Muscle of leg (tissue), 11 donors: ENCODE measurements around the gene TATDN2. TPM values are rescaled to one million over a fixed set of nuclear protein-coding genes. Genes with fewer than 3 reads are reported as not detected.

Source experiments
- DNase-seq: peaks from one replicate; pipeline ENCODE4 v3.0.0; 2013
- H3K27ac ChIP-seq: one replicate; pipeline ENCODE4 v1.5.1; 2013; ENCODE audit warnings: mild to moderate bottlenecking, low read length, control low read depth
- H3K27me3 ChIP-seq: one replicate; pipeline ENCODE4 v1.6.1; 2013; ENCODE audit warnings: low read length; ENCODE audit not compliant: control insufficient read depth, insufficient read depth
- H3K36me3 ChIP-seq: one replicate; pipeline ENCODE4 v1.6.1; 2013; ENCODE audit warnings: low read length; ENCODE audit not compliant: control insufficient read depth, insufficient read depth
- H3K4me1 ChIP-seq: one replicate; pipeline ENCODE4 v1.6.1; 2013; ENCODE audit warnings: low read length; ENCODE audit not compliant: control insufficient read depth, insufficient read depth
- H3K4me3 ChIP-seq: one replicate; pipeline ENCODE4 v1.5.1; 2013; ENCODE audit warnings: low read length, control low read depth
- H3K9me3 ChIP-seq: replicated peaks from 2 replicates; pipeline ENCODE4 v1.6.1; 2013; ENCODE audit warnings: low read depth, low read length; ENCODE audit not compliant: control insufficient read depth
- WGBS: methylation state at CpG from one replicate; pipeline ENCODE4 v1.1.5; 2013; ENCODE audit warnings: missing lambda C conversion rate; ENCODE audit not compliant: insufficient coverage; 5-methylcytosine and 5-hydroxymethylcytosine counted together
- polyA plus RNA-seq, 8 donors: library from polyadenylated mRNA; unstranded; fragments of 120-200 nt; gene quantifications; one replicate each; pipeline versions ENCODE4 v1.2.1 to v1.2.3, GENCODE V29; 2013; ENCODE audit warnings: inconsistent platforms in 1 of 8, low replicate concordance in 1 of 8; ENCODE audit not compliant: insufficient read length in 8 of 8, insufficient read depth in 1 of 8
- total RNA-seq: library from RNA; stranded (reverse); fragments of 120-200 nt; gene quantifications from one replicate; pipeline ENCODE4 v1.2.4, GENCODE V29; 2013

The TATDN2 gene
- total and polyA plus RNA-seq, 9 donors: 8.2 to 25.3 (median 19.4) TPM

DNA sequence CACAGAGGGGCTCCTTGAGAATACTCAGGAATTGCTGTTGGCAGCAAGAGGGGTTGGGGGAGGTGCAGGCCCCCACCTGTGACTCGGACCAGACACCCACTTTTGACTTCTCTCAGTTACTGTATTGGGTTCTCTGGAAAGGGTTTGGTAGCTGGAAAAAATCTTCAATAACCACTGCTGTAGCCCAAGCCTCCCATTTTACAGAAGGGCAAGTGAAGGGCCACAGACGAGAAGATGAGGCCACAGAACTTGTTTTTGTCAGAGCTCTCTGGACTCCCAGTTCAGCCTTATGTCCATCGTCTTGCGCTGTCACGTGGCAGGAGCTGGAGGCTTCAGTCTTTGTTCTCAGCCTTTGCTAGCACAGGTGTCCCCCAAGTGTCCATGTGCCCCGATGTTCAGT, 12.7 kb upstream of the TATDN2 start:
- Histone ChIP-seq H3K4me1 (no peaks in the 10 kb centered on the region), H3K9me3 (no peaks in the 10 kb centered on the region), H3K27ac (no peak overlapping the region), H3K4me3 (no peak overlapping the region), H3K36me3 (no peaks in the 10 kb centered on the region), H3K27me3 (no peaks in the 10 kb centered on the region)
- DNase-seq: no peak
- 76% methylated on average over 5 of the region's 6 CpGs for WGBS

DNA sequence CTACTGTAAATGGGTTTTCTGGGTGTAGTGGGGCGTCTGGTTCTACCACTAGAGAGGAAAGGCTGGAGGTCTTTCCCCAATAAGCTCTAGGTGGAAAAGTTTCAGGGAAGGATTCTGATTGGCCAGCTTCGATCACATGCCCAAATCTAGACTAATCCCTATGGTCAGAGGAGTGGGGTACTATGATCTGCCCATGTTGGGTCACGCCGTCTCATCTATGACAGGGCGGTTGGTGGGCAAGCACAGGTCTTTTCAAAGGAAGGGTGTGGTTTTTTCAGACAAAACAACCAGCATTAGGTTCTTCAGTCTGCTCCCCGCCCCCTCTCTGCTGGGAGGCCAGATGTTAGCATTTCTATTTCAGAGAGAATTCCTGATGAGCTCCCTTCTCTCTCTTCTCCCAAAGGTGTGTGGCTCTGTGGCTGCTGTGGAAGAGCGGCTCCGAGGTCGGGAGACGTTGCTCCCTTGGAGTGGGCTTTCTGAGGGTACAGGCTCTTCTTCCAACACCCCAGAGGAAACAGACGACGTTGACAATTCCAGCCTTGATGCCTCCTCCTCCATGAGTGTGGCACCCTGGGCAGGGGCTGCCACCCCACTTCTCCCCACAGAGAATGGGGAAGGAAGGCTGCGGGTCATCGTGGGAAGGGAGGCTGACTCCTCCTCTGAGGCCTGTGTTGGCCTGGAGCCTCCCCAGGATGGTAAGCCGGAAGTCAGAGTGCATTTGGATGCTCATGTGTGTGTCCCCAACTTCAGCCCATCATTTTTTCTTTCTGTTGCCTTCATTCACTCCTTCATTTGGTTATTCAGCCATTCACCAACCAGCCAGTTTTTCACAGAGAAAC, 9.7 kb upstream of the TATDN2 start:
- Histone ChIP-seq H3K36me3 (no peaks in the 10 kb centered on the region), H3K27me3 (no peaks in the 10 kb centered on the region), H3K4me1 (no peaks in the 10 kb centered on the region), H3K27ac (no peak overlapping the region), H3K4me3 (no peak overlapping the region), H3K9me3 (no peaks in the 10 kb centered on the region)
- DNase-seq: peak; percentile 18
- 88% methylated on average over 3 of the region's 15 CpGs for WGBS

DNA sequence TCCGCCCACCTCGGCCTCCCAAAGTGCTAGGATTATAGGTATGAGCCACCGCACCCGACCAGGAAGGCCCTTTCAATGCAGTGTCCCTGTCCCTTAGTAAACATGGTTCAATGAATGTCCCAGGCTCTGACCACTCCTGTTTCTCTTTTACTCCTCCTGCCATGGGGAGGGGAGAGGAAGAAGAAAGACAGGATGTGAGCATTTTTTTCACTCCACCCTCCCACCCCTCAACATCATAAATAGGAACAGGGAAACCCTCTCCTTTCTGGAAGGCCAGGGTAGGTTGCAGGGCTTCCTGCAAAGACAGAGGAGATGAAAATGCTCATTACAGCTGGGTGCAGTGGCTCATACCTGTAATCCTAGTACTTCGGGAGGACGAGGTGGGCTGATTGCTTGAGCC, 7.5 kb upstream of the TATDN2 start:
- 66% methylated on average over 4 of the region's 6 CpGs for WGBS
- H3K4me1 ChIP-seq: no peaks in the 10 kb centered on the region
- DNase-seq: peak; percentile 55
- H3K36me3 ChIP-seq: no peaks in the 10 kb centered on the region
- no peaks in the 10 kb centered on the region for H3K9me3 ChIP-seq
- H3K27ac ChIP-seq: no peak overlapping the region
- no peaks in the 10 kb centered on the region for H3K27me3 ChIP-seq
- no peak overlapping the region for H3K4me3 ChIP-seq

DNA sequence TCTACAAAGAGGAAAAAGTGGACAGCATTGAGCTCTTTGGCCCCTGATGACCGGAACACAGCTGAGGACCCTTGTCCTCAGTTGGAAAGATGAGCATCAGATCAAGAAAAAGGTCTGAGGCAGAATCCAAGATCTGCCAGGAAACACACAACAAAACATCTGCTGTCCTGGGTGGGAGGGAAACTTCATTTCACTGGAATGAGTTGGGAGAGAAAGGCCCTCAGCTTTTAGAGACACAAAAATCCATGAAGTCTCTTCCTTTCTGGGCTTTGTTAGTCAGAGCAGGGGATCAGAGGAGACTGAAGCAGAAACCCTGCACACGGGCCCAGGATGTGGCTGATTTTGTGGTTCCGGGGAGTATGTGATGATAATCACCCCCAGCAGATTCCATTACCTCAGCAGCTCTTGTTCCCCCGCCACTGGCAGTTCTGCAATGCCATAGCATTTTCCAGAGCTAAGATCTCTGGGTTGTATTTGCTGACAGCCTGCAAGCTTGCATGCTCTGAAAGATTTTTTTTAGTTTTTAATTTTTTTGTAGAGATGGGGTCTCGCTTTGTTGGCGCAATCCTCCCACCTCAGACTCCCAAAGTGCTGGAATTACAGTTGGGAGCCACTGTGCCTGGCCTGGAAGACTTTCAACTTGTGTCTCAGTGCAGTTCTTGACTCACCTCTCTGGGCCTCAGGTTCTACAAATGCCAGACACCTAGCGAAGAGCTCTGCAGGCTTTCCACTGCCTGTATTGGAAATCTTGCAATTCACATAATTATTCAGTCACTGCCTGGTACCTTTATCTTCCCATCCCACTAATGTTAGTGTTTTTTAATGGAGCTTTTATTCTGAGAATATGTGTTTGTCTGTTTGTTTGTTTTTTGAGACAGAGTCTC, 5.8 kb upstream of the TATDN2 start:
- no peaks in the 10 kb centered on the region for H3K4me1 ChIP-seq
- peak overlapping the region; percentile 42 for H3K27ac ChIP-seq
- DNase-seq: peak; percentile 74
- 93% methylated on average over 2 of the region's 7 CpGs for WGBS
- H3K4me3 ChIP-seq: no peak overlapping the region
- H3K27me3 ChIP-seq: no peaks in the 10 kb centered on the region
- no peaks in the 10 kb centered on the region for H3K9me3 ChIP-seq
- no peaks in the 10 kb centered on the region for H3K36me3 ChIP-seq

DNA sequence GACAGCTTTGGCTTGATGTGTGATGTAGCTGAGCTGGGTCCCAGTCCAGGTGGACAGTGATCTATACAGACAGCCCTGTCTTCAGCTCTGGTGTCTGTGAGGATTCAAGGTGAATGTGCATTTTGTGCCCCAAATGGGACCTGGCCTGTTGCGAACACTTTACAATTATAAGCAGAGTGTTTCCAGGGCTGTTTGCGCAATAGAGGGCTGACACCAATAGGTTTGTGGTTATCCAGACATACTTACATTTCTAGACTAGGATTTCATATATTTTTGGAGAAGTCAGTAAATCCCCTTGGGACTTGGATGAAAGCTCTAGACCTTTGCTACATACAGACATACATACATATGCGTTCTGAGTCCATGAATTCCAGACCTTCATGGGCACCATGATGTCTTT, 4.2 kb upstream of the TATDN2 start:
- Histone ChIP-seq H3K4me3 (no peak overlapping the region), H3K4me1 (peaks cover 5% of the 10 kb centered on the region), H3K27me3 (no peaks in the 10 kb centered on the region), H3K27ac (no peak overlapping the region), H3K36me3 (no peaks in the 10 kb centered on the region), H3K9me3 (no peaks in the 10 kb centered on the region)
- WGBS: no CpG with 5 or more reads among the region's 3 CpGs
- DNase-seq: no peak

DNA sequence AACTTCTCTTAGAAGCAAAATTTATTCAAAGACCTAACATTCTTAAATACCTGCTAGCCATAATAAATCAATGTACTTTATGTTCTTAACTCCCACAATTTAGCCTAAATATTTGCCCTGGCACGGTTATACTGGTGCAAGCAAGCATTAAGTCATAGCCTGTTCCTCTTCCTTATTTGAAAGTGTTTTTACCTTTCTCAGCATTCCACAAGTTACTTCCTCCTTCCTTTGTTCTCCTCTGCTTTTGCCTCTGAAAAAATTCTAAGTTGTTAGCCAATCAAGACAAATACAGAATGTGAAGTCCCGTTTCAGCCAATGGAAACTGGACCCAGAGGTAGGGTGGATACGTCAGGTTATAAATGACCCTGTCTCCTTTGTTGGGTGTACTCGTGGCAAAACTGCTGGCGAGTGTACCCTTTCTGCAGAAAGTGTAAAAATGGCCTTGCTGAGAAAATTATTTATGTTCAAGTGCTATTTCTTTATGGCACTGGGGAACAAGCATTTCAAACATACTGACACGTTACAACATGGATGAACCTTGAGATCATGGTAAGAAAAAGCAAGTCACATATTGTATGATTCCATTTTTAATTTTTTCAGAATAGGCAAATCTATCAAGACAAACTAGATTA, 3.1 kb upstream of the TATDN2 start:
- H3K4me3 ChIP-seq: no peak overlapping the region
- DNase-seq: no peak
- 90% methylated on average over 3 of the region's 6 CpGs for WGBS
- no peak overlapping the region for H3K27ac ChIP-seq
- H3K4me1 ChIP-seq: peaks cover 13% of the 10 kb centered on the region
- peaks cover 2% of the 10 kb centered on the region for H3K36me3 ChIP-seq
- H3K27me3 ChIP-seq: no peaks in the 10 kb centered on the region
- no peaks in the 10 kb centered on the region for H3K9me3 ChIP-seq

DNA sequence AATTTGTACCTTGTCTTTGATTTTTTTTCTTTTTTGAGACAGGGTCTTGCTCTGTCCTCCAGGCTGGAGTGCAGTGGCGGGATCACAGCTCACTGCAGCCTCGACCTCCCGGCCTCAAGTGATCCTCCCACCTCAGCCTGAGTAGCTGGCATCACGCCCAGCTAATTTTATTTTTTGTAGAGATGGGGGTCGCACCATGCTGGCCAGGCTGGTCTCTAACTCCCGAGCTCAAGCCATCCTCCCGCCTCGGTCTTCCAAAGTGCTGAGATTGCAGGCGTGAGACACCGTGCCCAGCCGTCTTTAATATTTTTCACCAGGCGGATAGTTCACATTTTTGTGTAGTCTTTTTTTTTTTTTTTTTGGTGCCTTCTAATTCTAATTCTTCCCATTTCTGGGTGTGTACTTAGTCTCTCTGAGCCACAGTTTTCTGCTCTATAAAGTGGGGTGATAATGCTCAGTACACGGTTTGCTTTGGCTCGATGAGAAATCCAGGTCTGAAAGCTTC, 528 bp upstream of the TATDN2 start:
- no peak for DNase-seq
- no peaks in the 10 kb centered on the region for H3K27me3 ChIP-seq
- no peaks in the 10 kb centered on the region for H3K9me3 ChIP-seq
- H3K4me1 ChIP-seq: peaks cover 20% of the 10 kb centered on the region
- H3K36me3 ChIP-seq: peaks cover 12% of the 10 kb centered on the region
- peak overlapping the region; percentile 86 for H3K4me3 ChIP-seq
- H3K27ac ChIP-seq: peak overlapping the region; percentile 36
- 20% methylated on average over 3 of the region's 14 CpGs for WGBS

DNA sequence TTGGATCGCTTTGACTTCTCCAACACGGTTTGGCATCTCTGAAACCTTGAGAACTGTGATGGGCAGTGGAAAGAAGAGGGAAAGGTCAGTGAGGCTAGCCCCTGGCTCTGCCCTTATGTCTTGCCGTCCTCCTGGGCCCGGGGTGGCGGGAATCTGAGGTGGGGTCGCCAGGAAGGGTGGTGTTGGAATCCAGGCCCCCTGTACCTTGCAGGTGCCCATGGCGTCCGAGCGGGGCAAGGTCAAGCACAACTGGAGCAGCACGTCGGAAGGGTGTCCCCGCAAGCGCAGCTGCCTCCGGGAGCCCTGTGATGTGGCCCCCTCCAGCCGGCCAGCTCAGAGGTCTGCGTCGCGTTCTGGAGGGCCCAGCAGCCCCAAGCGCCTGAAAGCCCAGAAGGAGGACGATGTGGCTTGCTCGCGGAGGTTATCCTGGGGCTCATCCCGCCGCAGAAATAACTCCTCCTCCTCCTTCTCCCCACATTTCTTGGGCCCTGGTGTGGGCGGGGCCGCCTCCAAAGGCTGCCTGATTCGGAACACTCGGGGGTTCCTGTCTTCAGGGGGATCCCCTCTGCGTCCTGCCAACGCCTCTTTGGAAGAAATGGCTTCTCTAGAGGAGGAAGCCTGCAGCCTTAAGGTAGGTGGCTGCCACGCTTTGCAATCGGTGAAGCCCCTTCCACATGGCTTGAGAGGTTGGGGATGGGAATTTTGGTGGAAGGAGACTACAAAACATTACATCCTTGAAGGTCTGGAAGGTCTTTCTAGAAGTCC, 907 bp downstream of the TATDN2 start:
- Histone ChIP-seq H3K36me3 (peaks cover 24% of the 10 kb centered on the region), H3K27me3 (no peaks in the 10 kb centered on the region), H3K27ac (peak overlapping the region; percentile 79), H3K4me3 (peak overlapping the region; percentile 86), H3K4me1 (peaks cover 20% of the 10 kb centered on the region), H3K9me3 (no peaks in the 10 kb centered on the region)
- DNase-seq: peak; percentile 33
- 0% methylated on average over 25 of the region's 32 CpGs for WGBS

DNA sequence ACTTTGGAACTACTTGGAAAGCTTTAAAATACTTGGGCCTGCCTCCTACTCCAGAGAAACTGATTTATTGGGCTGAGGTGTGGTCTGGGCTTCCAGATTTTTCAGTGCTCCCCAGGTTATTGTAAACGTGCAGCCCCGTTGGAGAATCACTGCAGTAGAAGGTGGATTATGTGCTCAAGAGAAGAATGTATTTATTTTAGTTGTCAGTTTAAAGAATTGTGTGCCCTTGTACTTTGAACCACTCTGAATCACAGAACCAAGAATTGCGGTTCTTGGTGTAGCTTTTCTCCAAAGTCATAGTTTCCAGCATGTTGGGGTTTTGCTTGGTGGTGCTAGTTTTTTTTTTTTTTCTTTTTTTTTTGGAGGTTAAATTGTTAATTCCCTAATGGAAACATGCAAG, 1.6 kb downstream of the TATDN2 start:
- no peaks in the 10 kb centered on the region for H3K9me3 ChIP-seq
- no peak for DNase-seq
- no peaks in the 10 kb centered on the region for H3K27me3 ChIP-seq
- no peak overlapping the region for H3K27ac ChIP-seq
- peaks cover 20% of the 10 kb centered on the region for H3K4me1 ChIP-seq
- H3K36me3 ChIP-seq: peaks cover 29% of the 10 kb centered on the region
- 10% methylated on average over 2 of the region's 3 CpGs for WGBS
- peak overlapping the region; percentile 86 for H3K4me3 ChIP-seq
